T follicular helper cell (primary cell): ENCODE data around the gene ZFPM1.
A peak's percentile ranks its signal among the peaks of the same experiment; 100 is the strongest.

Source experiments
- DNase-seq: peaks from one replicate; pipeline ENCODE4 v3.0.0-alpha.2; 2020; ENCODE audit warnings: low read depth

The ZFPM1 gene

DNA sequence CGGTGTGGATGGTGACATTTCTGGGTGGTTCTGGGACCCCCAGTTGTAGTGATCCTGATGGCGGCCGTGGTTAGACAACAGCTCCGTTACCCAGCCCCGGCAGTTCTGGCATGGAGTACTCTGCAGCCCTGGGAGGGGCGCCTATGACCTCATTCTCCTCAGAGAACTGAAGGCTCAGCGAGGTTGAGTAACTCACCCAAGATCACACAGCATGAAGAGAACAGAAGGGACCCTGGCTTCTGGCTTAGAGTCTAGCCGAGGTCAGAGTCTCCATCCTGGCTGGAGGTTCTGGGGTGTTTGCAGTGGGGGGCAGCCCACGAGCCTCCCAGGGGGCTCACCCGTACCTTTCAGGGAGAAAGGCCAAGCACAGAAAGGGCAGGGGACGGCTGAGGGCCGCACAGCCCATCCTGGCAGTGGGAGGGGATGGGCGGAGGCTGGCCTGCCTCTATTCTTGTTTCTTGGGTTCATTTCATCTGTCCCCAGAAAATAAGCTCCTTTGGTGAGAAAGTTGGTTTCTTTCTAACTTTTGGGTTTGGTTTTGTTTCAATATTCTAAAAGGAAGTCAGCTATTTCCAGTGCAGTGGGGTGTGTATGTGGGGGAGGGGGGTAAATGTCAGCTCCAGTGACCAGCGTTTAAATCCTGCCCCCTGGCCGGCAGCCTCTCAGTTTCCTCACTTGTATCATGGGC lies 13.2 kb downstream of the ZFPM1 start:
- DNase-seq = no peak

DNA sequence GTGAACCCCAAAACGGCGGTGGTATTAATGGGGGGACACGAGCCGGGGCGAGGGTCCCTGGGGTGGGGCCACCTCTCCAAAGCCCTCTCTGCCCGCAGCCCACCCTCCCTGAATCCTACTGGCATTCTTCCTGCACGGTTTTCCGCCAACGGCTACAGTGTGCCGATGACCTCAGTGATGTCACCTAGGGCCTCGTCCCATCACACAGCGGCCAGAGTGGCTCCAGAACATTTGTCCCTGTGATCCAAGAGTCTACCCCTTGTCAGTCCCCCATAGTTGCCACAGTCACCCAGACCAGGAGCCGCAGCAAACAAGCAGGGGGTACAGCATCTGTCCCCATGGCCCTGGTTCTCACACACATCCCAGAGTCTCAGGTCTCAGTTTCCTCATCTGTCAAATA lies 13.9 kb downstream of the ZFPM1 start:
- no peak for DNase-seq

DNA sequence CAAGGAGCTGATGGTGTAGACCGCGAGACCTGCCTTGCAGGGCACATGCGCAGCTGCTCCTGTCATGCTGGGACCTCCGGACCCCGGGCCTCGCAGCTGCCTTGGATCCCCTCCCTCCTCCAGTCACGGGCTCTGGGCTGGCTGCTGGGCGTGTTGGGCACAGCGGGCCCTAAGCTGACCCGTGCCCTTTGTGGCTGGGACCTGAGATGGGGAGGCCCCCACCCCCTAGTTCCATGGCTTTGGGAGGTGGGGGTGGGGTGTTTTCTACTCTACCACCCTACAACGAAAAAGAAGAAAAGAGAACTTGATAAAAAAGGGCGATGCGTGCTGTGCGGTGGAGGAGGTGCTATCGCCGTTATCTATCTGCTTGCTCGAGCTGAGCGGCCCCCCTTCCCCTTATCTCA lies 14.5 kb downstream of the ZFPM1 start:
- DNase-seq = no peak

DNA sequence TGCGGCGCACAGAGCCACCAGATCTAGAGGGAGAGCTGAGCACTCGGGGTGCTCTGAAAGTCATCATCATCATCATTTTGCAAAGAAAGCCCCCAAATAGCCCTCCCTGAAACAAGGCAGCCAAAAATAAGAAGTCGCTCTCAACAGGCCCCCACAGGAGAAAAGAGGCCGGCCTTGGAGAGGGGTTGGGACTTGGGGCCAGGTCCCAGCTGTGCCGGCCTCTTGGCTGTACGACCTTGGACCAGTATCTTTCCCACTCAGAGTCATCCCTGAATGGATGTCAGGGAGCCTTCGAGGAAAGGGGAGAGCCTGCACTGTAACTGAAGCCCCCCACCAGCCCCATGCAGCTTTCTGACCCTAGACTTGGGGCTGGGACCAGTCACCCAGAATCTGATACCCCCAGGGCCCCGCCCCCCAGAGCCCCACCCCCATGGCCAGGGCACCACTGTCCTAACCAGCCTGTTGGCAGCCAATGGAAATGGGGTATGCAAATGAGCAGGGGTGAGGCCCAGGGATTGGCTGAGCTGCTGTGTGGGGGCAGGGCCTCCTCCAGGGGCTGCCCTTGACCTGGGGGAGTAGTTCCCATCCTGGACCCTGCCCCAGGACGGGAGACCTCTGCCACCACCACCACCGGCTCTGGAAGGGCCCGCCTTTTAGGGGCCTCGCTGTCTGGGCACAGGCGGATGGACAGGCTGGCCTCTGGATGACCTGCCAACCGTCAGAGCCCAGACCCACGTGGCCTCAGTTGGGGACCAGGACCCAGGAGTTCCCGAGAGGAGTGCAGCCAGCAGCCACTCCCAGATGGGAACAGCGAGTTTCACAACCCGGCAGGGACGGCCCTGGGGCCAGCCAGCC lies 15.4 kb downstream of the ZFPM1 start:
- DNase-seq = no peak

DNA sequence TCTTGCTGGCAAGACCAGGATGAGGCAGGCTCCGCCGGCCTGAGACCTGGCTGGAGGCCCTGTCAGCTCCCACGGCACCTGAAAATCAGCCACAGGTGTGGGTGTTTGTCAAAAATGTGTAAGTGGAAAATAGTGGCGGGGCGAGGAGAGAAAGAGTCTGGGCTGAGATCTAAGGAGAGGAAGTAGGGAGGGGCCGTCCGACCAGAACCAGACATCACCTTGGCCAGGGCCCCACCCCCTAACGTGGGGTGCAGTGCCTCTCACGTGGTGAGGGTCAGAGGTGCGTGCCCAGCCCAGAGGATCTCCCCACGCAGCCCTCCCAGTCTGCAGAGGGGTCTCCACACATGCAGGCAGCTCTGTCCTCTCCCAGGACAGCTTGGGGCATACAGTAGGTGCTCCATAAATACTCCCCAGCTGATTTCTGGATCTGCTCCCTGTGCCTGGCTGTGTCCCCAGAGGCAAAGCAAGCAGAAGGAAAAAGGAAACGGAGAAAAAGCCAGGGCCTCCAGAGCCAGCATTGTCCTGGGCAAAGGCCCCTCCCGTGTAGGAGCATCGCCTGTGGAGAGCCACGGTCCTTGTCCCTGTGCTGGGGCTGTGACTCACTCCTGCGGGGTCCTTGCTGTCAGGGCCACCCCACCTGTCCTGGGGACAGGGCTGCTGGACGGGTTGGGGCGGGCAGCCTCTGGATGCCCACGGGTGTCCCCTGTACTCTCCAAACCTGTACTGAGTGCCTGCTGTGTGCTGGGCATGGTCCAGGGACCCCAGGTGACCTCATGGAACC lies 16.7 kb downstream of the ZFPM1 start:
- DNase-seq = peak; percentile 53

DNA sequence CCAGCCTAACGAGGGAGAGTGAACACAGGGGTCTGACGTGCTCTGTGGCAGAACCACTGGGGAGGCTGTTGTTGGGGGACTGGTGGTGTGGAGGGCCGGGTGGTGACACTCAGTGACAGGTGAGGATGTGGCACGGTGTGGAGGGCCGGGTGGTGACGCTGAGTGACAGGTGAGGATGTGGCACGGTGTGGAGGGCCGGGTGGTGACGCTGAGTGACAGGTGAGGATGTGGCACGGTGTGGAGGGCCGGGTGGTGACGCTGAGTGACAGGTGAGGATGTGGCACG lies 17.3 kb downstream of the ZFPM1 start:
- peak; percentile 49 for DNase-seq

DNA sequence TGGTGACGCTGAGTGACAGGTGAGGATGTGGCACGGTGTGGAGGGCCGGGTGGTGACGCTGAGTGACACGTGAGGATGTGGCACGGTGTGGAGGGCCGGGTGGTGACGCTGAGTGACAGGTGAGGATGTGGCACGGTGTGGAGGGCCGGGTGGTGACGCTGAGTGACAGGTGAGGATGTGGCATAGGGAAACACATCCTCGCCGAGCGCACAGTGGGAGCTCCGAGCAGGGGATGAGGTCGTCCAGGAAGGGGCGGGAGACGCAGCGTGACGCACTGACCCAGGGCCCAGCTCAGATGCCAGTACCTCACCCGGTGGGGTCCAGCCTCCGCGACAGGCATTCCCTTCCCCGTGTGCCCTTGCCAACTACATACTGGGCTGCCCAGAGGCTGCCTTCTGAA lies 17.6 kb downstream of the ZFPM1 start:
- peak; percentile 61 for DNase-seq

DNA sequence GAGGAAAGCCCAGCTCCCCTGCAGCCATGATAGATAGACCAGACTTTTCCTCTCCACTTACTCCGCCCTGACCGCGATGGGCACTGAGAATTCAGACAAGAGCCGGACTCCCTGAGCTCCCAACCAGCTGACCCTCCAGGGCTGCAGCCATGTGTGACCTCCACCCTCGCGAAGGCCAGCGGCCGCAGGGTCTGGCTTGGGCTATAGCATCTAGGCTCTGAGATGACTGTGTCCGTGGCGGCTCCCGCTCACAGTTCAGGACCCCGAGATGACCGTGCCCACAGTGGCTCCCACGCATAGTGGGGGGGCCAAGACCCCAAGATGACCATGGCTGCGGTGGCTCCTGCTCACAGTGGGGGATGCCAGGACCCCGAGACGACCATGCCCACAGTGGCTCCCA lies 18.0 kb downstream of the ZFPM1 start:
- DNase-seq = no peak

DNA sequence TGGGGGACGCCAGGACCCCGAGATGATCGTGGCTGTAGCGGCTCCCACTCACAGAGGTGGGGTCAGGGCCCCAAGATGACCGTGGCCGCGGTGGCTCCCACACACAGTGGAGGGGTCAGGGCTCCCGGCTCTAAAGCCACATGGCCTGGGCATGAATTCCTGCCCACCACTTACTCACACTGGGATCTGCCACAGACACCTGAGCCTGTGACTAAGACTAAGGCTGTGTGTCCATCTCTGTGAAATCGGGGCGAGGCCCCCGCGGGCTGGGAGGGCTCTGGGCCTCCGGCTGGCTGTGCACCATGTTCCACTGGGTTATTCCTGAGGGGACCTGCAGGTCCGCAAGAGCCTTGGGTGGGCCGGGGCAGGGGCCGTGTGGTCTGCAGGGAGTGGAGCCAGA lies 18.5 kb downstream of the ZFPM1 start:
- no peak for DNase-seq

DNA sequence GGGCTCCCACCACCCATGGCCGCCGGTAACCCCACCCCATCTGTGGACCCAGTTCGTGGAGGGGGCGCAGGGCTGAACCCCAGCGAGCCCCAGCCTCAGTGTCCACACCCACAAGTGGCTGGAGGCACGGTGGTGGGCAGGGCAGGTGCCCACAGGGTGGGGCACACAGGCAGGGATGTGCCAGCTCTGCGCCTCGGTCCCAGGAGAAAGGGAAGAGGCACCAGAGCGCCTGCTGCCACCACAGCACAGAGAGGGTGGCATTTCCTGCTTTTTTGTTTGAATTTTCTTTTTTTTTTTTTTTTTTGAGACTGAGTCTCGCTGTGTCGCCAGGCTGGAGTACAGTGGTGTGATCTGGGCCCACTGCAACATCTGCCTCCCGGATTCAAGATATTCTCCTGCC lies 19.0 kb downstream of the ZFPM1 start:
- DNase-seq = no peak

DNA sequence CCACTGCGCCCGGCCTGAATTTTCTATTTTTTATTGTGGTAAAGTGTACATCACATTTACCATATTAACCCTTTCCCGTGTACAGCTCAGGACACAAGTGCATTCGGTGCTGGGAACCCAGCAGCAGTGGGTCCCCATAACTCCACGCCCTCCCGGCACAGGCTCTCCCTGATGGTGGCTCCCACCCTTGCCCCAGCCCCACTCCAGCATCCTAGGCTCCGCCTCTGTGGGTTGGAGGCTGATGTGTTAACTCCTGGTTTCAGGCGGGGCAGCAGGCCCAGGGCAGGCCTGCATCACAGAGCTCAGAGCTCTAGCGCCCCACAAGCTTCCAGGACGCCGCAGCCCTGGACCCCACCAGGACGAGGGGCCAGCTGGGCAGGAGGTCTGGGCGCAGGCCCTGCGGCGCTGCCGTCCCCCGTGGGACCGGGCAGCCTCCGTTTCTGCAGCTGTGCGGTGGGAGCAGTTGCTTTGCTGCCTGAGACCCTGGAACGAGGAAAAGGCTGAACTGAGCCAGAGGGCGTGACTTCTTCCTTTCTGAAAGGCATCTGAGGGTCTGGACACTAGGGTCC lies 19.6 kb downstream of the ZFPM1 start:
- DNase-seq = no peak

DNA sequence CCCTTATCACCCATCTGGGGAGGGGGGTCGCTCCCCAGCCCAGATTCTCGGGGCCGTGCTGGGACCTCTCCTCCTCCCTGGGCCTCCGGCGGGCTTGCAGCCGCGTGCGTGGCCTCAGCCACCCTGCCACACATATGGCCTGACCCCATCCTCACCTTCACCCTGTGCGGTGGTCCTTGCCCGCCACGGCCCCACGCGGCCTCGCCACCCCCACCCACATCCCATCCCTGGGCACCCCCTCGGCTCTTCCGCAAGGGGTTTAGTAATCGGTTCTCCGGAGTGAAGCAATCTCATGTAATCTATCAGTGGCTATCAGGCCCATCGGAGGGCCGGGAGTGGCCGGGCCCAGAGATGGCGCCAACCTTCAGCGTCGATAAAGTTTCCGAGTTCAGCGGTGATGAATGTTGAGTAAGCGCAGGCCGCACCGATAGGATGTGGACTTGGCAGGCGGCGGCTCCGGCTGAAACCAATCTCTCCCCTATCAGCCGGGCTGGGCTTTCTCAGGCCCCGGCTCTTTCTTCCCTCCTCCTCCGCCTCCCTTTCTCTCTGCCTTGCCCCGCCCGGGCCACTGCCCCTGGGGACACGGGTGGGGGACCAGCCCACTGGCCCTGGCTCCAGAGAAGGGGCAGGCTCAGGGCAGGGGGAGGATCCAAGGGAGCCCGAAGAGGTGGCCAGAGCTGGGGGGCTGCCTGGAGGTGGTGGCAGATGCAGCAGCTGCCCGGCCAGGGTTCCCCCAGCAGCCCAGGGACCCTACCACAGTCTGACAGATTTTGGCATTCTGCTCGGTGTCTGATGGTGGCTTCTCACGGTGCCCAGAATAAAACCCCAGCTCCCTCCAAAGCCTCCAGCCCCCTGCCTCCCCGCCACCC lies 20.8 kb downstream of the ZFPM1 start:
- no peak for DNase-seq

DNA sequence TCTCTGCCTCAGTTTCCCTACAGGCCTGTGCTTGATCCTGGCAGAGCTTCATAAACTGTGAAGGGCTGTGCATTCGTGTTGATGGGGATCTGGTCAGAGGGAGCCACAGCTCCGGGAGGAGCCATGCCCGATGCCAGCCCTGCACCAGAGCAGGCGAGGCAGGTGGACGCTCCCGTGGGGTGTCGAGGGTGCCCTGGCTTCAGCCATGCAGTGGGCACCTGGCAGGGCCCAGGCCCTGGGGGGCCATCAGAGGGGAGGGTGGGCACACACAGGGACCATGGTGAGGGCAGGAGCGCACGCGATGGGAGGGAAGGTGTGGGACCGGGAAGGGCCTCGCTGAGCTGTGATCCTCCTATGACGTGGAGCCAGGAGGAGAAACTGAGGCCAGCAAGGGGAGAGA lies 22.0 kb downstream of the ZFPM1 start:
- no peak for DNase-seq

DNA sequence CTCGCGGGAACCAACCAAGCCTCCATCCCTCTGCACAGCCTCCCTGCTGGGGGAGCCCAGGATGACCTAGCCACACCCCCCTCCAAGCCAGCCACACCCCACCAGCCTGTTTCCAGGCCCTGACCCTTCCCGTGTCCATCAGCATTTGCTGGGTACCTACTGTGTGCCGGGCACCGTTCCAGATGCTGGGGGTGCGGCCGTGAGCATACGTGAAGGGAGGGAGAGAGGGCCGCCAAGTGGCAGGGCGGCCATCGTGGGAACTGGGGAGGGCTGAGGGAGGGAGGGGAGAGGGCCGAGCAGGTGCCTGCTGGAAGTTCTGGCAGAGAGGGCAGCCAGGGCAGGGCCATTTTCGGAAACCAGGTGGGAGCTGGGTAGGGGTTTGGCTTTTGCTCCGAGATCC lies 23.1 kb downstream of the ZFPM1 start:
- DNase-seq = no peak

DNA sequence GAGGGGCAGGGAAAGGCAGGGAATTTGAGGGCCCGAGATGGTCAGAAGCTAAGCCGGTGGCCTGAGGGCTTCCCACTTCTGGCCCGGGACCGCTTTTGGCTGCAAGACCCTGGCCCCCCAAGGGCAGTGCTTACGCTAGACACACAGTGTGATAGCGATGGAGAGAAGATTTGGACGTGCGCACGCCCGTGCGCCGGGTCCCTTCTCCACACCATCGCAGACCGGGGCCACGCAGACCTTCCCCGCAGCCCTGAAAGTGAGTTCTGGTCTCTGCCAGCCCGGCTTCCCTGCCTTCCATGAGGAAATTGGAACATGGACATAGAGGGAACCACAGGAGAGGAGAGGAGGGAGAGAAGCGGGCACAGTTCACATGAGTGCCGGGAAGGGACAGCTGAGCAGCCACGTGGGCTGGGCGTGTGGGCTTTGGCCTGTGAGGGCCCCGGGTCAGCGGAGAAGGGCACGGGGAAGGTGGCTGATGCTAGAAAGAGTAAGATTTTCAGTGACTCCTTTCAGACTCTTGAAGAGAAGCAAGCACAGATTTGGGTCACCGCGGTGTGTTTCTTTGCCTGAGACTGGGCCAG lies 23.8 kb downstream of the ZFPM1 start:
- no peak for DNase-seq

DNA sequence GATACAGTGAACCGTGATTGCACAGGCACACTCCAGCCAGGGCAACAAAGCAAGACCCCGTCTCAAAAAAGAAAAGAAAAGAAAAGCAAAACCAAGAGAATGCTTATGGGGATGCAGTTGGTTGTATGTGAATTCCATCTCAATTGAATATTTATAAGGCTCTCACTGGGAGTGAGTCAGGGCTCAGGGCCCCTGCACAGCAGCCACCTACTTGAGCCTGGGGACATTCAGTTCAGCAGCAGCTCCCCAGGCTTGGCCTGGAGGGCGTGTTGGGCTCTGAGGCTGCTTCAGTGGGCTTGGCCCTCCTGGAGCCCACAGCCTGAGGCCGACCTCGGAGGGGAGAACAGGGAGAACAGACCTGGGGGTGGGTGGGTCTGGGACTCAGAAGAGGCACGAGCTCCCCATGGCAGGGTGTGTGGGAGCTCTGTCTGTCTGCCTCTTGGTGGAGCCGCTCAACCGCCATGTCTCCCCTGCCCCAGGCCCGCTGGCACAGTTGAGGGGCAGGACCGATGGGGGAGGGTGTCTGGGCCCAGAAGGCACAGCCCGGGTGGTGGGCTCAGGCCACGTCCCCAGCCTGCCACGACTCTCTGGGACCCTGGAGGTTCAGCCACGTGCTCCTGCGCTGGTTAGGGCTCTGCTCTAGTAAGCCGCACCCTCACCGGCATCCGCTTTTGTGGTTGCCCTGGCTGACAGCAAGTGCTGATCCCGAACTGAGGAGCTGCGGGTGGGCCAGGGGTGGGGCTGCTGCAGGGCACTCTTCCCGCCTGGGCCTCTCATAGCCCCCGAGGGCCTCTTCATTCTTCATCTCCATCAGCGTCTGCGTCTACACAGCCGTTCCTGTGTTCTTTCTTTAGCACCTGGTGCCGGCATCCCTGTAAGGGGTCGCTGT lies 24.8 kb downstream of the ZFPM1 start:
- DNase-seq = no peak

DNA sequence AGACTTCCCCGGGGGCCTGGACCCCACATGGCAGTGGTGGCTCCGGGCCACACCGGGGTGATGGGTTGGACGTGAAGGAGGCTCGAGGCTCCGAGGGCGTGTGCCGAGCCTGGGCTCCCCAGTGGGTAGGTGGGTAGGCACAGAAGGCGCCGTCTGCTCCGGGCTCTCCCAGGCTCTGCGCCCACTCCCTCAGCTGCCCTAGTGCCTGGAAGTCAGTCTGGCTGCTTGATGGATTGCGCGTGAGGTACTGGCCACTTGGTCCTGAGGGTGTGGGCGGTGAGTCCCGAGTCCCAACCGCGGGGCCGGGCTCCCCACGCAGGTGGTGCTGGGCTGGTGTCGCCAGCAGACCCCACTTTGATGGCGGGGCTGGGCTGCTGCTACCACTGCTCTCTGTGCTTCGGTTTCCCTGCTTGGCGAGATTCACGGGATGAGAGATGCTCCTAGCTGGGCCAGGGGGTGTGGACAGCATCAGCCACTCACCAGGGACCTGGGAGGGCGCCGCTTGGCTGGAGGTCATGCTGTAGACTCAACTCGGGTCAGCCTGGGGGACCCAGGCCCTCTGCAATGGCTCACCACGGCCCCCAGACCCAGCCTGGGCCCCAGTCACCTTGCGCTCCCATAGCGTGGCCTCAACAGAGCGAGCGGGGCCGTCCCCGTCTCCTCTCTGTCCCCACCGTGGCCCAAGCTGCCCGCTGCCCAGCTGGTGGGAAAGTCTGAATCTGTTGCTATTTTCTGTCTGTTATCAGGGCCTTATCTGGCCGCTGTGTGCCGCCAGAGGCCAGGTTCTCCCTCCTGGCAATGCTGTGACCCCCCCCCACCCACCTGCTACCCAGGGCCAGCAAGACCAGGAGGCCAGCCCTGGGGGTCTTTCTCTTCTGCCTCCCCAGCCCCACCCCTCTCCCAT lies 26.1 kb downstream of the ZFPM1 start:
- DNase-seq = no peak

DNA sequence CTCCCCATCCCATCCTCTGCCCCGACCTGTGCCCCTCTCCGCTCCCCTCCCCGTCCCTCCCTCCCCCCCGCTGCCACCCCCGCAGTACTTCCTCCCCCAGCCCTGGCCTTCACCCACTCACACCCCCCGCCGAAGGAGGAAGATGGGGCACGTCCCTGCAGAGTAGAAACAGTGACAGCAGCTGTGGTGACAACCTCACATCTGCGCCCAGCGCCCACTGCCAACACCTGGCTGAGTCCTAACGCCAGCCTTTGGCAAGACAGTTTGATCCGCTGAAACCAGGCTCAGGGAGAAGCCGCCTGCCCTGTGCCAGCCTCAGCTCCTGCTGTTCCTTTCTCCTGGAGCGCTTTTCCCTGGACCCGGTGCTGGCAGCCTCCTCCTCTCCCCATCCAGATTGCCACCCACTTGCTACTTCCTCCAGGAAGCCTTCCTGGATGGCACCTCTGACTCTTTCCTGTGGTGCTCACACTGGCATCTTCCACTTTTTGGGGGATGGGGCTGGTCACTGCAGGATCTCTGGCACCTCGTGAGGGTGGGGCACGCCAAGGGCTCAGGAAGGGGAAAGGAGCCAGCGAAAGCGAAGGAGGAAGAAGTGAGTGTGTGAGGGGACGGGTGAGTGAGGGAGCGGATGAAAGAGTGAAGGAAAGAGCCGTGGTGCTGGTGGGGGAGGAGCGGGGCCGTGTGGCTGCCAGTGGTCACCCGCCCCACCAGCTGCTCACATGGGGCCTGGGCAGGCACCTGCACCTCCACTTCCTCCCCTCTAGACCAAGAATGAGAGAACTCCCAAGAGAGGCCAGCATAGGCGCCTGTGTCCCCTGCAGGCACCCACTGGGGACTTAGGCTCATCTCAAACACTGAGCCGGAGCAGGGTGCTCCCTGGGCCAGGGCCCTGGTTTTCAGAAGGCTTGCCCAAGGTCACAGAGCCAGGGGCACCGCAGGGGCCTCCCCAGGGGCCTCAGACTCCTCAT lies 27.0 kb downstream of the ZFPM1 start:
- DNase-seq = no peak
